GM12878 (cell line): ENCODE data around the gene ARHGEF10L. TPM values are rescaled to one million over a fixed set of nuclear protein-coding genes. Genes with fewer than 3 reads are reported as not detected.

Experiments
- ATAC-seq: fragments of 200-7000 bp; cut with Tn5 transposase; 3 replicates; pipeline ENCODE4 v1.9.1; 2020; ENCODE audit warnings: mild to moderate bottlenecking, moderate library complexity
- BruUV-seq: library from RNA; stranded (reverse); fragments of 400-500 nt; replicated peaks from 2 replicates; lab custom pipeline; 2021; lab: Mats Ljungman, UMichigan
- CTCF ChIA-PET: fragments of 300-600 bp; sonication (Branson Sonifier 250); formaldehyde crosslinking; extraction: SDS; loops from one replicate; lab custom pipeline; 2021; ENCODE audit warnings: inconsistent platforms; lab: Yijun Ruan, JAX
- POLR2A ChIA-PET: fragments of 350-600 bp; formaldehyde crosslinking; extraction: SDS; loops from one replicate; lab custom pipeline; 2021; ENCODE audit warnings: inconsistent platforms; lab: Charles Lee
- RAD21 ChIA-PET: fragments of 300-600 bp; sonication (Branson Sonifier 250); formaldehyde crosslinking; loops from one replicate; lab custom pipeline; 2023; ENCODE audit warnings: antibody characterized with exemption; ENCODE audit not compliant: unreplicated experiment; lab: Charles Lee
- SMC1A ChIA-PET: fragments of 300-600 bp; sonication (Branson Sonifier 250); formaldehyde crosslinking; loops from one replicate; lab custom pipeline; 2023; ENCODE audit not compliant: unreplicated experiment, uncharacterized antibody; lab: Charles Lee
- DNase-seq: peaks from one replicate; pipeline ENCODE4 v3.0.0-alpha.2; 2011; ENCODE audit warnings: low read depth, low spot score
- FAIRE-seq: peaks from 3 replicates; lab custom pipeline; 2011; peaks lifted over from hg19 to GRCh38; lab: Jason Lieb, UNC
- H2AFZ ChIP-seq: 2 replicates; pipeline ENCODE4 v1.6.0; 2011; ENCODE audit warnings: low read depth, low read length, control low read depth; ENCODE audit not compliant: control insufficient read depth
- H3K27ac ChIP-seq: 2 replicates; pipeline ENCODE4 v1.5.1; 2011; ENCODE audit warnings: control low read depth; ENCODE audit not compliant: control insufficient read depth, insufficient read depth
- H3K27me3 ChIP-seq, 2 experiments: replicated peaks in 1 of 2; 2 replicates each; pipeline versions ENCODE4 v1.6.0 to v1.6.1; 2011; ENCODE audit warnings: low read length in 1 of 2; ENCODE audit not compliant: control insufficient read depth in 2 of 2, insufficient read depth in 2 of 2
- H3K36me3 ChIP-seq, 2 experiments: 2 replicates each; pipeline ENCODE4 v1.5.1; 2011; ENCODE audit warnings: low read length in 1 of 2; ENCODE audit not compliant: control insufficient read depth in 2 of 2, insufficient read depth in 2 of 2
- H3K4me1 ChIP-seq: 2 replicates; pipeline ENCODE4 v1.6.1; 2011; ENCODE audit warnings: mild to moderate bottlenecking, low read length, moderate library complexity, mixed read lengths; ENCODE audit not compliant: control insufficient read depth, insufficient read depth
- H3K4me2 ChIP-seq: 2 replicates; pipeline ENCODE4 v1.6.0; 2011; ENCODE audit warnings: control low read depth; ENCODE audit not compliant: control insufficient read depth, insufficient read depth
- H3K4me3 ChIP-seq: fragments of 200-600 bp; sonication (generic); 2 replicates; pipeline ENCODE4 v1.5.1; 2016
- H3K79me2 ChIP-seq: 2 replicates; pipeline ENCODE4 v1.6.0; 2011; ENCODE audit warnings: low read length; ENCODE audit not compliant: control insufficient read depth, insufficient read depth
- H3K9ac ChIP-seq: 2 replicates; pipeline ENCODE4 v1.8.0; 2011; ENCODE audit warnings: low read length, control low read depth, mixed read lengths; ENCODE audit not compliant: control insufficient read depth, insufficient read depth
- H3K9me3 ChIP-seq: replicated peaks from 3 replicates; pipeline ENCODE4 v1.5.1; 2011; ENCODE audit warnings: mild to moderate bottlenecking, low read length; ENCODE audit not compliant: control insufficient read depth, insufficient read depth
- H4K20me1 ChIP-seq: 2 replicates; pipeline ENCODE4 v1.6.0; 2011; ENCODE audit not compliant: control insufficient read depth, insufficient read depth
- KAT2A ChIP-seq: conservative IDR thresholded peaks from 2 replicates; pipeline ENCODE4 v1.6.1; 2011; ENCODE audit warnings: low read depth, low read length; ENCODE audit not compliant: control insufficient read depth
- RUNX3 ChIP-seq: IDR thresholded peaks from 2 replicates; pipeline ENCODE4 v1.6.1; 2012; ENCODE audit warnings: low read length, inconsistent platforms
- TBL1XR1 ChIP-seq: IDR thresholded peaks from 2 replicates; pipeline ENCODE4 v1.6.1; 2012; ENCODE audit warnings: low read depth, low read length, improper control_type of control experiment
- ZBED1 ChIP-seq: IDR thresholded peaks from 2 replicates; pipeline ENCODE4 v1.6.1; 2016; ENCODE audit warnings: borderline replicate concordance
- WGBS: methylation state at CpG from one replicate; pipeline ENCODE4 v1.1.6; 2016; ENCODE audit warnings: low lambda C conversion rate; ENCODE audit not compliant: insufficient replicate concordance, insufficient coverage; ENCODE audit errors: missing lambda C conversion rate; 5-methylcytosine and 5-hydroxymethylcytosine counted together
- in situ Hi-C: fragments of 300-500 bp; cut with MboI; formaldehyde crosslinking; loops from 9 replicates; pipeline ENCODE4 v1.14.3; 2018; ENCODE audit warnings: mixed read lengths
- intact Hi-C: fragments of 100-400 bp; cut with micrococcal nuclease; formaldehyde crosslinking; loops from one replicate; pipeline ENCODE4 v1.14.2; 2022; ENCODE audit not compliant: unreplicated experiment
- polyA plus RNA-seq, 11 experiments: library from polyadenylated mRNA; depleted of rRNA in 4 of 11; unstranded in 6 of 11; stranded (reverse) in 5 of 11; fragments of >200 nt; fragmentation: Nextera tagmentation in 4 of 11; fragmentation: Illumina TruSeq in 1 of 11; extraction: Ambion mirVana in 4 of 11; extraction: Trizol in 1 of 11; gene quantifications; 1 replicate in 1 of 11; 2 replicates in 10 of 11; pipeline versions ENCODE4 v1.2.1 to v1.2.3, GENCODE V29; 2011 to 2016; ENCODE audit warnings: inconsistent platforms in 2 of 11, missing spikeins in 2 of 11, low read depth in 1 of 11
- total RNA-seq, 4 experiments: library from RNA; depleted of rRNA in 3 of 4; stranded (reverse); fragments of >200 nt in 3 of 4; fragmentation: Illumina TruSeq in 1 of 4; extraction: Trizol in 1 of 4; gene quantifications; 2 replicates each; pipeline versions ENCODE4 v1.2.1 to v1.2.3, GENCODE V29; 2013 to 2021
- TF ChIP-seq, protein P1 (sequence below): IDR thresholded peaks from 2 replicates; pipeline ENCODE4 v1.6.1; 2012; ENCODE audit warnings: mild to moderate bottlenecking, low read depth, low read length

ARHGEF10L gene
- total and polyA plus RNA-seq, 10 of the 15 experiments (the other 5 are each of a cell fraction or from before 2014, with no cell fraction given) = 0.05 to 0.94 (median 0.28) TPM; not detected in 2

- TF ChIP-seq ZBED1 = no peak
- TF ChIP-seq, all 136 proteins: peak for 0
Observed at GRCh38 chr1:17561247-17561548, 21.7 kb downstream of the ARHGEF10L start (continued).

DNA sequence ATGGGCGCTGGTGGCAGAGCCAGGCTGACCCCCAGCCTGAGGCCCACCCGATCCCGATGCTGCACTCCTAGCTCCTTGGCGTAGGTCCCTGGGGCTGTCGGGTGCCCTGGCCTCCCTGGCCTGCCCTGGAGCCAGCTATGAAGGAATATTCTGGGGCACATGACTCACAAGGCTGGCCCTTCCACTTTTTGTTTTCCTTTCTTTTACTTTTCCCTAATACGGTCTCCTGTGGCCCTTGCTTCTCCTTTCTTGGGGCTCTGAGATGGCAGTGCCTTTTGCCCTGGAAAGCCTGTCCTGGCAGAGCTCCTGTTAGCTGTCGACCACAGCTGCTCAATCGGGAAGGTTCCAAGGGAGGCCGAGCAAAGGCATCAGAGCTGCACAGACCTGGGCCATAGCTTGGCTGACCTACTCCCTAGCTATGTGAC is 22.1 kb downstream of the ARHGEF10L start:
- H3K4me3 ChIP-seq = no peak overlapping the region
- SMC1A ChIA-PET = no interaction called here
- POLR2A ChIA-PET = no interaction called here
- H3K79me2 ChIP-seq = no peaks in the 10 kb centered on the region
- H3K4me1 ChIP-seq = no peaks in the 10 kb centered on the region
- 48% methylated on average over 9 of the region's 9 CpGs for WGBS
- H3K4me2 ChIP-seq = no peak overlapping the region
- in situ Hi-C loops = no loop called here
- no peaks in the 10 kb centered on the region for H3K9me3 ChIP-seq
- no peak for TF ChIP-seq TBL1XR1
- TF ChIP-seq, protein P1, sequence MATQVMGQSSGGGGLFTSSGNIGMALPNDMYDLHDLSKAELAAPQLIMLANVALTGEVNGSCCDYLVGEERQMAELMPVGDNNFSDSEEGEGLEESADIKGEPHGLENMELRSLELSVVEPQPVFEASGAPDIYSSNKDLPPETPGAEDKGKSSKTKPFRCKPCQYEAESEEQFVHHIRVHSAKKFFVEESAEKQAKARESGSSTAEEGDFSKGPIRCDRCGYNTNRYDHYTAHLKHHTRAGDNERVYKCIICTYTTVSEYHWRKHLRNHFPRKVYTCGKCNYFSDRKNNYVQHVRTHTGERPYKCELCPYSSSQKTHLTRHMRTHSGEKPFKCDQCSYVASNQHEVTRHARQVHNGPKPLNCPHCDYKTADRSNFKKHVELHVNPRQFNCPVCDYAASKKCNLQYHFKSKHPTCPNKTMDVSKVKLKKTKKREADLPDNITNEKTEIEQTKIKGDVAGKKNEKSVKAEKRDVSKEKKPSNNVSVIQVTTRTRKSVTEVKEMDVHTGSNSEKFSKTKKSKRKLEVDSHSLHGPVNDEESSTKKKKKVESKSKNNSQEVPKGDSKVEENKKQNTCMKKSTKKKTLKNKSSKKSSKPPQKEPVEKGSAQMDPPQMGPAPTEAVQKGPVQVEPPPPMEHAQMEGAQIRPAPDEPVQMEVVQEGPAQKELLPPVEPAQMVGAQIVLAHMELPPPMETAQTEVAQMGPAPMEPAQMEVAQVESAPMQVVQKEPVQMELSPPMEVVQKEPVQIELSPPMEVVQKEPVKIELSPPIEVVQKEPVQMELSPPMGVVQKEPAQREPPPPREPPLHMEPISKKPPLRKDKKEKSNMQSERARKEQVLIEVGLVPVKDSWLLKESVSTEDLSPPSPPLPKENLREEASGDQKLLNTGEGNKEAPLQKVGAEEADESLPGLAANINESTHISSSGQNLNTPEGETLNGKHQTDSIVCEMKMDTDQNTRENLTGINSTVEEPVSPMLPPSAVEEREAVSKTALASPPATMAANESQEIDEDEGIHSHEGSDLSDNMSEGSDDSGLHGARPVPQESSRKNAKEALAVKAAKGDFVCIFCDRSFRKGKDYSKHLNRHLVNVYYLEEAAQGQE = no peak
- no peak for TF ChIP-seq KAT2A
- no peak for TF ChIP-seq RUNX3
- TF ChIP-seq, all 136 proteins: peak for 0
- no peaks in the 10 kb centered on the region for H4K20me1 ChIP-seq
- DNase-seq = no peak
- H2AFZ ChIP-seq = no peak overlapping the region
- no peak for ATAC-seq
- no peaks in the 10 kb centered on the region for H3K36me3 ChIP-seq
- CTCF ChIA-PET = interaction anchor here (1.5 kb wide), 1 partner anchor 67 kb away, joined by 4 read pairs; no protein-coding TSS in a partner anchor
- no peak overlapping the region for H3K27ac ChIP-seq
- RAD21 ChIA-PET = no interaction called here
- H3K9ac ChIP-seq = no peak overlapping the region
- no peak for FAIRE-seq
- intact Hi-C loops = no loop called here
- H3K27me3 ChIP-seq = peaks cover 0 to 2% of the 10 kb centered on the region in 2 experiments; a peak in 2 of 4 replicates
- no TSS peak for BruUV-seq
